PC-3 (cell line): Measurements from ENCODE around the gene NR2C1. TPM values are rescaled to one million over a fixed set of nuclear protein-coding genes. Genes with fewer than 3 reads are reported as not detected.

Experiments used
- ATAC-seq: fragments of 200-7000 bp; cut with Tn5 transposase; 2 replicates; pipeline ENCODE4 v1.9.1; 2020; ENCODE audit warnings: mild to moderate bottlenecking, moderate library complexity
- BruUV-seq: library from RNA; stranded (reverse); fragments of 400-500 nt; replicated peaks from 2 replicates; lab custom pipeline; 2021; lab: Mats Ljungman, UMichigan
- CTCF ChIA-PET: fragments of 300-600 bp; sonication (Branson Sonifier 250); formaldehyde crosslinking; loops from one replicate; lab custom pipeline; 2022; ENCODE audit warnings: antibody characterized with exemption; lab: Charles Lee
- POLR2A ChIA-PET: fragments of 300-600 bp; sonication (Branson Sonifier 250); formaldehyde crosslinking; loops from one replicate; lab custom pipeline; 2022; ENCODE audit warnings: antibody characterized with exemption; ENCODE audit not compliant: unreplicated experiment; lab: Charles Lee
- DNase-seq: peaks from one replicate; pipeline ENCODE4 v3.0.0-alpha.2; 2015
- H2AFZ ChIP-seq: fragments of 300-600 bp; sonication (generic); 2 replicates; pipeline ENCODE4 v1.6.0; 2016; ENCODE audit warnings: antibody characterized with exemption, low read length
- H3F3A ChIP-seq: fragments of 300-600 bp; sonication (generic); one replicate; pipeline ENCODE4 v1.6.0; 2017; ENCODE audit warnings: antibody characterized with exemption, low read length, control low read depth, mild to moderate bottlenecking; ENCODE audit not compliant: unreplicated experiment
- H3K27ac ChIP-seq: fragments of 300-600 bp; sonication (generic); 2 replicates; pipeline ENCODE4 v1.5.1; 2016; ENCODE audit warnings: mild to moderate bottlenecking, low read length
- H3K27me3 ChIP-seq: fragments of 300-600 bp; sonication (generic); 2 replicates; pipeline ENCODE4 v1.6.1; 2016; ENCODE audit warnings: low read length, mixed read lengths
- H3K36me3 ChIP-seq: fragments of 300-600 bp; sonication (generic); 2 replicates; pipeline ENCODE4 v1.6.1; 2016; ENCODE audit warnings: low read depth, mixed run types, low read length, mixed read lengths
- H3K4me1 ChIP-seq: fragments of 300-600 bp; sonication (generic); 2 replicates; pipeline ENCODE4 v1.5.1; 2016; ENCODE audit warnings: low read length; ENCODE audit not compliant: insufficient read depth
- H3K4me2 ChIP-seq: fragments of 300-600 bp; sonication (generic); 2 replicates; pipeline ENCODE4 v1.6.0; 2016; ENCODE audit warnings: low read length
- H3K4me3 ChIP-seq: fragments of 300-600 bp; sonication (generic); 2 replicates; pipeline ENCODE4 v1.5.1; 2016; ENCODE audit warnings: mild to moderate bottlenecking, low read length, mixed read lengths
- H3K79me2 ChIP-seq: fragments of 300-600 bp; sonication (generic); 2 replicates; pipeline ENCODE4 v1.6.1; 2017; ENCODE audit warnings: low read length, mixed read lengths
- H3K9ac ChIP-seq: fragments of 300-600 bp; sonication (generic); 2 replicates; pipeline ENCODE4 v1.6.0; 2016; ENCODE audit warnings: mild to moderate bottlenecking, low read length
- H3K9me2 ChIP-seq: fragments of 300-600 bp; sonication (generic); replicated peaks from 2 replicates; pipeline ENCODE4 v1.6.1; 2016; ENCODE audit warnings: mixed run types, low read length, mixed read lengths
- H3K9me3 ChIP-seq: fragments of 300-600 bp; sonication (generic); 2 replicates; pipeline ENCODE4 v1.6.1; 2016; ENCODE audit warnings: low read length, mixed read lengths
- H4K20me1 ChIP-seq: fragments of 300-600 bp; sonication (generic); 2 replicates; pipeline ENCODE4 v1.6.1; 2016; ENCODE audit warnings: low read length, mixed read lengths
- EZH2 ChIP-seq: fragments of 300-600 bp; sonication (generic); IDR thresholded peaks from one replicate; pipeline ENCODE4 v1.6.1; 2017; ENCODE audit warnings: antibody characterized with exemption, mild to moderate bottlenecking, low read length; ENCODE audit not compliant: unreplicated experiment
- EZH2phosphoT487 ChIP-seq: fragments of 300-600 bp; sonication (generic); IDR thresholded peaks from 2 replicates; pipeline ENCODE4 v1.6.1; 2018; ENCODE audit warnings: mild to moderate bottlenecking, antibody characterized with exemption, low read length, borderline replicate concordance
- intact Hi-C: fragments of 100-400 bp; cut with micrococcal nuclease; formaldehyde crosslinking; loops from 2 replicates; pipeline ENCODE4 v1.9.0; 2023
- total RNA-seq: library from RNA; depleted of rRNA; stranded (reverse); fragments of >200 nt; gene quantifications from 2 replicates; pipeline ENCODE4 v1.2.3, GENCODE V29; 2014
- TF ChIP-seq, protein P1 (sequence below): fragments of 300-600 bp; sonication (generic); conservative IDR thresholded peaks from 2 replicates; pipeline ENCODE4 v1.5.1; 2017; ENCODE audit warnings: antibody characterized with exemption, low read depth, mild to moderate bottlenecking, low read length

Gene NR2C1
- total RNA-seq, 1 experiment from 2014 or later = 43.7 TPM

DNA sequence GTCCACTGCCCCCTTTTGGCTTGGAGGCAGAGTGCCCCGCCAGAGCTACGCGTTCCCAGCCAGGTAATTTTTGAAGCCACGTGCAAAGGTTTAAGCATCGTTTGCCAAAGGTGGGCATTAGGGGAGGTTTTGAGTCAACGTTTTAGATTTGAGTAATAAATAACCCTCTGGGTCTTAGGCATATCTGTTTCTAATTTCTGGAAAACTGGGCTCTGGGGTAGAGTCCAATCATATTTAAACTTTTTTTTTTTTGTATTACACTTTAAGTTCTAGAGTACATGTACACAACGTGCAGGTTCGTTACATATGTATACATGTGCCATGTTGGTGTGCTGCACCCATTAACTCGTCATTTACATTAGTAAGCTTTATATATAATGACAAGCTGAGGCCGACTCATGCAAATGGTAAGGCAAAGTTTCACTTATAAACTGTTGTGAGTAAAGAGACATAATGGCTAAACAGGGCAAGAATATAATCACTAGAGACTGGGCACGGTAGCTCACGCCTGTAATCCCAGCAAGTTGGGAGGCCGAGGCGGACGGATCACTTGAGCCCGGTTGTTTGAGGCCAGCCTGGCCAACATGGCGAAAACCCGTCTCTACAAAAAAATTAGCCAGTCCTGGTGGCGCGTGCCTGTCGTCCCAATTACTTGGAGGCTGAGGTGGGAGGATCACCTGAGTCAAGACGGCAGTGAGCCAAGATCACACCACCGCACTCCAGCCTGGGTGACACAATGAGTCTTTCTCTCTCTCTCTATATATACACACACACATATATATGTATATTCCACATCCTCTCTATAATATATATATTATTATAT is 491 bp upstream of the NR2C1 start:
- POLR2A ChIA-PET = interaction anchor here (0.6 to 0.7 kb wide), 3 partner anchors 25 to 157 kb away, joined by 3 to 5 read pairs (median 3); no protein-coding TSS in a partner anchor
- TF ChIP-seq, protein P1, sequence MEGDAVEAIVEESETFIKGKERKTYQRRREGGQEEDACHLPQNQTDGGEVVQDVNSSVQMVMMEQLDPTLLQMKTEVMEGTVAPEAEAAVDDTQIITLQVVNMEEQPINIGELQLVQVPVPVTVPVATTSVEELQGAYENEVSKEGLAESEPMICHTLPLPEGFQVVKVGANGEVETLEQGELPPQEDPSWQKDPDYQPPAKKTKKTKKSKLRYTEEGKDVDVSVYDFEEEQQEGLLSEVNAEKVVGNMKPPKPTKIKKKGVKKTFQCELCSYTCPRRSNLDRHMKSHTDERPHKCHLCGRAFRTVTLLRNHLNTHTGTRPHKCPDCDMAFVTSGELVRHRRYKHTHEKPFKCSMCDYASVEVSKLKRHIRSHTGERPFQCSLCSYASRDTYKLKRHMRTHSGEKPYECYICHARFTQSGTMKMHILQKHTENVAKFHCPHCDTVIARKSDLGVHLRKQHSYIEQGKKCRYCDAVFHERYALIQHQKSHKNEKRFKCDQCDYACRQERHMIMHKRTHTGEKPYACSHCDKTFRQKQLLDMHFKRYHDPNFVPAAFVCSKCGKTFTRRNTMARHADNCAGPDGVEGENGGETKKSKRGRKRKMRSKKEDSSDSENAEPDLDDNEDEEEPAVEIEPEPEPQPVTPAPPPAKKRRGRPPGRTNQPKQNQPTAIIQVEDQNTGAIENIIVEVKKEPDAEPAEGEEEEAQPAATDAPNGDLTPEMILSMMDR = peak; percentile 86
- TF ChIP-seq EZH2phosphoT487 = no peak
- no peak for TF ChIP-seq EZH2
- H3K9ac ChIP-seq = no peak overlapping the region; the same call in 1 of the 2 replicates
- no peaks in the 10 kb centered on the region; the same call in 1 of the 2 replicates for H3K36me3 ChIP-seq
- peaks cover 6% of the 10 kb centered on the region for H3K4me1 ChIP-seq
- peak overlapping the region; percentile 97 for H2AFZ ChIP-seq
- ATAC-seq (no peak), DNase-seq (no peak)
- TSS peak; percentile 72 for BruUV-seq
- peak overlapping the region; percentile 100; the same call in 1 of the 2 replicates for H3K4me3 ChIP-seq
- no peaks in the 10 kb centered on the region for H4K20me1 ChIP-seq
- CTCF ChIA-PET = interaction anchor here (0.7 kb wide), 2 partner anchors 62 to 691 kb away, joined by 5 to 6 read pairs; no protein-coding TSS in a partner anchor
- no peaks in the 10 kb centered on the region for H3F3A ChIP-seq
- H3K9me2 ChIP-seq = no peaks in the 10 kb centered on the region
- H3K79me2 ChIP-seq = peaks cover 45% of the 10 kb centered on the region
- intact Hi-C loops = loop anchor here (1.0 to 5.0 kb wide), 4 partner anchors 29 to 262 kb away; partner anchors contain the start of genes FGD6 and VEZT
- H3K4me2 ChIP-seq = peak overlapping the region; percentile 38
- H3K27ac ChIP-seq = no peak overlapping the region
- no peaks in the 10 kb centered on the region for H3K9me3 ChIP-seq
- no peaks in the 10 kb centered on the region for H3K27me3 ChIP-seq

DNA sequence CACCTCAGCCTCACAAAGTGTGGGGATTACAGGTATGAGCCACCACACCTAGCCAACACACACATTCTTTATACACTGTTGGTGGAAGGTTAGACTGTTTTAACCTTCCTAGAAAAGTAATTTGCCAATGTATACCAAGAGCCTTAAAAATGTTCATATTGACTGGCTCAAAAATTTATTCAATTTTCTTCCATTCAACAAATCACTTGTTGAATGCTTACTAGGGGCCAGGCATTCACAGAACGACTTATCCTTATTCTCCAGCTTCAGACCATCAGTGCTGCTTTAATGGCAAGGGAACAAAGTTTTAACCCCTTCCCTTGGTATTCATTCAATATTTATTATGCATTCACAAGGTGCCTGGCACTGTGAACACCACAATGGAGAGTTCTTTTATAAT is 3.0 kb downstream of the NR2C1 start:
- Histone ChIP-seq H3K36me3 (peaks cover 3% of the 10 kb centered on the region; the same call in 1 of the 2 replicates), H3K27ac (no peak overlapping the region), H3K27me3 (no peaks in the 10 kb centered on the region), H3K4me1 (peaks cover 20% of the 10 kb centered on the region), H4K20me1 (no peaks in the 10 kb centered on the region), H3F3A (peaks cover 10% of the 10 kb centered on the region), H3K4me3 (no peak overlapping the region), H3K9me3 (no peaks in the 10 kb centered on the region), H3K9ac (no peak overlapping the region), H2AFZ (no peak overlapping the region), H3K9me2 (no peaks in the 10 kb centered on the region), H3K79me2 (peaks cover 66% of the 10 kb centered on the region), H3K4me2 (no peak overlapping the region)
- ChIA-PET CTCF (no interaction called here), POLR2A (no interaction called here)
- DNase-seq (no peak), ATAC-seq (no peak)
- no TSS peak for BruUV-seq
- TF ChIP-seq, protein P1 = no peak
- no peak for TF ChIP-seq EZH2
- TF ChIP-seq EZH2phosphoT487 = no peak
- intact Hi-C loops = loop anchor here (5.0 kb wide), 1 partner anchor 47 kb away; no protein-coding TSS in a partner anchor
